Measurements from ENCODE around the gene LEMD3.

GRCh38 chr12:65279369-65280112 is 110.2 kb downstream of the LEMD3 start:
- no peak for TF ChIP-seq CTCF (IDR thresholded peaks at IDR 0.05)
- no peak for TF ChIP-seq POLR2A (IDR thresholded peaks at IDR 0.05)

Data from vagina (tissue), 2 donors.